Suprapubic skin (tissue), 4 donors: ENCODE results near the gene NPIPA1. TPM values are rescaled to one million over a fixed set of nuclear protein-coding genes. Genes with fewer than 3 reads are reported as not detected.
A peak's percentile ranks its signal among the peaks of the same experiment; 100 is the strongest.
"Not testable (repeated sequence)": the region's sequence is repeated elsewhere in the genome, so short reads cannot be mapped to it uniquely, and the experiment has no call there.

ENCODE experiments used
- DNase-seq, 2 donors: peaks; one replicate each; pipeline ENCODE4 v3.0.0-alpha.2; 2019; ENCODE audit warnings: low spot score in 2 of 2
- H3K27ac ChIP-seq: fragments of 200-600 bp; sonication (generic); one replicate; pipeline ENCODE4 v1.5.1; 2019
- H3K27me3 ChIP-seq: fragments of 200-600 bp; sonication (generic); one replicate; pipeline ENCODE4 v1.5.1; 2019
- H3K36me3 ChIP-seq: fragments of 200-600 bp; sonication (generic); one replicate; pipeline ENCODE4 v1.5.1; 2019
- H3K4me1 ChIP-seq: fragments of 200-600 bp; sonication (generic); one replicate; pipeline ENCODE4 v1.5.1; 2019
- H3K4me3 ChIP-seq: fragments of 200-600 bp; sonication (generic); one replicate; pipeline ENCODE4 v1.5.1; 2019; ENCODE audit warnings: mild to moderate bottlenecking
- H3K9me3 ChIP-seq: fragments of 200-600 bp; sonication (generic); one replicate; pipeline ENCODE4 v1.5.1; 2019
- WGBS: methylation state at CpG from one replicate; pipeline ENCODE4 v1.1.5; 2018; 5-methylcytosine and 5-hydroxymethylcytosine counted together
- total RNA-seq, 4 donors: library from RNA; depleted of rRNA; stranded (reverse); fragments of >200 nt; gene quantifications; one replicate each; pipeline ENCODE4 v1.1.0, GENCODE V29; 2016

The NPIPA1 gene
- total RNA-seq, 4 donors from 2014 or later = 76.1 to 187 (median 78.8) TPM

- peaks cover 55% of the 10 kb centered on the region for H3K4me1 ChIP-seq
- 94% methylated on average over 8 of the region's 8 CpGs for WGBS
- not testable (repeated sequence) for H3K4me3 ChIP-seq
Observed at GRCh38 chr16:14978281-14978680, 41.0 kb downstream of the NPIPA1 start.

GRCh38 chr16:14978908-14979307 lies 41.7 kb downstream of the NPIPA1 start:
- not testable (repeated sequence) for H3K27me3 ChIP-seq, H3K4me3 ChIP-seq, H3K36me3 ChIP-seq, H3K27ac ChIP-seq, DNase-seq, H3K9me3 ChIP-seq
- 81% methylated on average over 4 of the region's 4 CpGs for WGBS
- peaks cover 50% of the 10 kb centered on the region for H3K4me1 ChIP-seq

More at GRCh38 chr16:14978281-14978680, 41.0 kb downstream of the NPIPA1 start:
- not testable (repeated sequence) for H3K9me3 ChIP-seq, H3K36me3 ChIP-seq, DNase-seq, H3K27ac ChIP-seq, H3K27me3 ChIP-seq

GRCh38 chr16:14981234-14981633 lies 44.0 kb downstream of the NPIPA1 start:
- H3K9me3 ChIP-seq, H3K27ac ChIP-seq, H3K27me3 ChIP-seq, H3K4me3 ChIP-seq, DNase-seq: not testable (repeated sequence)
- WGBS = 66% methylated on average over 3 of the region's 3 CpGs
- Histone ChIP-seq H3K4me1 (peaks cover 38% of the 10 kb centered on the region), H3K36me3 (peaks cover 10% of the 10 kb centered on the region)

GRCh38 chr16:14982521-14982920 lies 45.3 kb downstream of the NPIPA1 start:
- Histone ChIP-seq H3K27ac (peak overlapping the region; percentile 74), H3K4me1 (peaks cover 30% of the 10 kb centered on the region), H3K36me3 (peaks cover 11% of the 10 kb centered on the region)
- DNase-seq, H3K9me3 ChIP-seq, H3K27me3 ChIP-seq, H3K4me3 ChIP-seq: not testable (repeated sequence)
- 33% methylated on average over 1 of the region's 2 CpGs for WGBS

GRCh38 chr16:14988092-14988491 lies 50.8 kb downstream of the NPIPA1 start:
- WGBS = 86% methylated on average over 8 of the region's 8 CpGs
- H3K9me3 ChIP-seq, DNase-seq, H3K27ac ChIP-seq, H3K27me3 ChIP-seq, H3K4me3 ChIP-seq, H3K4me1 ChIP-seq: not testable (repeated sequence)
- H3K36me3 ChIP-seq = peaks cover 24% of the 10 kb centered on the region

- not testable (repeated sequence) for DNase-seq, H3K9me3 ChIP-seq, H3K27ac ChIP-seq, H3K4me1 ChIP-seq, H3K27me3 ChIP-seq, H3K4me3 ChIP-seq
- peaks cover 24% of the 10 kb centered on the region for H3K36me3 ChIP-seq
- WGBS = 72% methylated on average over 25 of the region's 25 CpGs
Observed at GRCh38 chr16:14988661-14989191, 51.5 kb downstream of the NPIPA1 start.

- not testable (repeated sequence) for H3K4me1 ChIP-seq, H3K27me3 ChIP-seq, H3K27ac ChIP-seq, H3K9me3 ChIP-seq, H3K4me3 ChIP-seq, DNase-seq
- 65% methylated on average over 21 of the region's 98 CpGs for WGBS
- peaks cover 24% of the 10 kb centered on the region for H3K36me3 ChIP-seq
Observed at GRCh38 chr16:14989291-14990281, 52.3 kb downstream of the NPIPA1 start.

- H3K9me3 ChIP-seq, H3K27me3 ChIP-seq, DNase-seq, H3K4me1 ChIP-seq, H3K27ac ChIP-seq, H3K4me3 ChIP-seq: not testable (repeated sequence)
- H3K36me3 ChIP-seq = peaks cover 16% of the 10 kb centered on the region
- 91% methylated on average over 7 of the region's 7 CpGs for WGBS
Observed at GRCh38 chr16:14993277-14994151, 56.3 kb downstream of the NPIPA1 start.

- H3K27ac ChIP-seq, H3K4me3 ChIP-seq, DNase-seq, H3K4me1 ChIP-seq, H3K9me3 ChIP-seq, H3K27me3 ChIP-seq: not testable (repeated sequence)
- 86% methylated on average over 3 of the region's 6 CpGs for WGBS
- peaks cover 28% of the 10 kb centered on the region for H3K36me3 ChIP-seq
Observed at GRCh38 chr16:14996702-14997101, 59.5 kb downstream of the NPIPA1 start.

- H3K27me3 ChIP-seq, H3K9me3 ChIP-seq, H3K4me1 ChIP-seq, H3K27ac ChIP-seq, DNase-seq, H3K4me3 ChIP-seq: not testable (repeated sequence)
- 93% methylated on average over 7 of the region's 7 CpGs for WGBS
- peaks cover 35% of the 10 kb centered on the region for H3K36me3 ChIP-seq
Observed at GRCh38 chr16:14998300-14998699, 61.1 kb downstream of the NPIPA1 start.

- not testable (repeated sequence) for H3K4me1 ChIP-seq, H3K9me3 ChIP-seq, H3K4me3 ChIP-seq, DNase-seq, H3K27ac ChIP-seq, H3K27me3 ChIP-seq
- H3K36me3 ChIP-seq = peaks cover 46% of the 10 kb centered on the region
- WGBS = 84% methylated on average over 3 of the region's 3 CpGs
Observed at GRCh38 chr16:14999845-15000244, 62.6 kb downstream of the NPIPA1 start.
